HepG2 (cell line): Measurements from ENCODE around the gene SLCO3A1. TPM values are rescaled to one million over a fixed set of nuclear protein-coding genes. Genes with fewer than 3 reads are reported as not detected.

ENCODE experiments used
- ATAC-seq: fragments of 200-7000 bp; cut with Tn5 transposase; 3 replicates; pipeline ENCODE4 v1.9.1; 2020; ENCODE audit warnings: mild to moderate bottlenecking, moderate library complexity
- BruUV-seq: library from RNA; stranded (reverse); fragments of 400-500 nt; replicated peaks from 2 replicates; lab custom pipeline; 2021; lab: Mats Ljungman, UMichigan
- CTCF ChIA-PET: fragments of 300-600 bp; formaldehyde crosslinking; extraction: SDS; loops from one replicate; lab custom pipeline; 2021; ENCODE audit warnings: low total read pairs, inconsistent platforms, low intra/inter-chr PET ratio; lab: Yijun Ruan, JAX
- POLR2A ChIA-PET: fragments of 350-600 bp; sonication (Branson Sonifier 250); formaldehyde crosslinking; loops from one replicate; lab custom pipeline; 2020; ENCODE audit warnings: antibody characterized with exemption, inconsistent platforms; lab: Yijun Ruan, JAX
- DNase-seq: peaks from one replicate; pipeline ENCODE4 v3.0.0-alpha.2; 2015; ENCODE audit warnings: low spot score
- FAIRE-seq: peaks from 3 replicates; lab custom pipeline; 2011; peaks lifted over from hg19 to GRCh38; lab: Jason Lieb, UNC
- H2AFZ ChIP-seq: one replicate; pipeline ENCODE4 v1.6.1; 2011; ENCODE audit warnings: low read length, inconsistent platforms
- H3K27ac ChIP-seq: fragments of 300-600 bp; 3 replicates; pipeline ENCODE4 v1.8.0; 2011; ENCODE audit warnings: mixed run types, mild to moderate bottlenecking, mixed read lengths, low read length, inconsistent platforms; ENCODE audit not compliant: insufficient read depth; ENCODE audit errors: extremely low read length
- H3K27me3 ChIP-seq, 2 experiments: fragments of 200-600 bp in 1 of 2; 2 replicates in 1 of 2; 3 replicates in 1 of 2; pipeline versions ENCODE4 v1.6.0 to v1.8.0; 2011; ENCODE audit warnings: low read length in 2 of 2, mild to moderate bottlenecking in 2 of 2, moderate library complexity in 2 of 2, inconsistent platforms in 1 of 2; ENCODE audit not compliant: insufficient read depth in 2 of 2, control insufficient read depth in 1 of 2
- H3K36me3 ChIP-seq, 2 experiments: fragments of 200-600 bp in 1 of 2; replicated peaks in 1 of 2; 2 replicates in 1 of 2; 3 replicates in 1 of 2; pipeline versions ENCODE4 v1.5.1 to v1.8.0; 2011; ENCODE audit warnings: low read length in 2 of 2, inconsistent platforms in 1 of 2; ENCODE audit not compliant: insufficient read depth in 2 of 2, control insufficient read depth in 1 of 2
- H3K4me1 ChIP-seq: 2 replicates; pipeline ENCODE4 v1.5.1; 2012; ENCODE audit warnings: low read length, inconsistent platforms; ENCODE audit not compliant: insufficient read depth
- H3K4me2 ChIP-seq: 2 replicates; pipeline ENCODE4 v1.6.0; 2011; ENCODE audit warnings: low read depth, low read length, inconsistent platforms
- H3K4me3 ChIP-seq, 3 experiments: fragments of 200-600 bp in 1 of 3; sonication (generic), shearing (Covaris generic) in 1 of 3; replicated peaks in 1 of 3; 2 replicates each; pipeline ENCODE4 v1.5.1; 2011 to 2016; ENCODE audit warnings: low read length in 3 of 3, inconsistent platforms in 2 of 3, low read depth in 2 of 3, mild to moderate bottlenecking in 2 of 3, control low read depth in 1 of 3, mixed read lengths in 1 of 3; ENCODE audit not compliant: insufficient read depth in 1 of 3
- H3K79me2 ChIP-seq: one replicate; pipeline ENCODE4 v1.6.1; 2011; ENCODE audit warnings: low read length, inconsistent platforms; ENCODE audit not compliant: insufficient read depth
- H3K9ac ChIP-seq: 2 replicates; pipeline ENCODE4 v1.6.0; 2011; ENCODE audit warnings: mild to moderate bottlenecking, low read depth, low read length, inconsistent platforms; ENCODE audit not compliant: insufficient read depth
- H3K9me3 ChIP-seq: 2 replicates; pipeline ENCODE4 v1.5.1; 2012; ENCODE audit warnings: mild to moderate bottlenecking, low read length
- H4K20me1 ChIP-seq: 2 replicates; pipeline ENCODE4 v1.6.0; 2011; ENCODE audit warnings: inconsistent platforms, mild to moderate bottlenecking, low read length, moderate library complexity; ENCODE audit not compliant: insufficient read depth
- ATF6 ChIP-seq: sonication (generic); formaldehyde crosslinking; conservative IDR thresholded peaks from 2 replicates; pipeline ENCODE4 v1.4.0; 2020; ENCODE audit warnings: missing genetic modification reagents
- CBX1 ChIP-seq: IDR thresholded peaks from one replicate; pipeline ENCODE4 v1.6.1; 2016; ENCODE audit warnings: antibody characterized with exemption, low read depth
- CBX2 ChIP-seq, 2 experiments: fragments of 200-600 bp in 1 of 2; sonication (generic); formaldehyde crosslinking in 1 of 2; IDR thresholded peaks; 2 replicates each; pipeline versions ENCODE4 v1.7.0 to v1.8.1; 2018 to 2022; ENCODE audit warnings: low read depth in 2 of 2, low read length in 1 of 2, mild to moderate bottlenecking in 1 of 2, missing genetic modification reagents in 1 of 2
- ELF1 ChIP-seq: sonication (generic); formaldehyde crosslinking; IDR thresholded peaks from 2 replicates; pipeline ENCODE4 v1.4.0; 2020; ENCODE audit warnings: missing genetic modification reagents
- FOXP1 ChIP-seq, 2 experiments: fragments of 450-650 bp in 1 of 2; IDR thresholded peaks; 2 replicates each; pipeline ENCODE4 v1.6.1; 2017 to 2018; ENCODE audit warnings: antibody characterized with exemption in 1 of 2
- GPN1 ChIP-seq: sonication (generic); formaldehyde crosslinking; IDR thresholded peaks from 2 replicates; pipeline ENCODE4 v1.5.1; 2020; ENCODE audit warnings: missing genetic modification reagents, borderline replicate concordance
- HOXA7 ChIP-seq: sonication (generic); formaldehyde crosslinking; IDR thresholded peaks from 2 replicates; pipeline ENCODE4 v1.8.1; 2022; ENCODE audit warnings: mild to moderate bottlenecking, missing genetic modification reagents, moderate library complexity
- IRX3 ChIP-seq: sonication (generic); formaldehyde crosslinking; IDR thresholded peaks from 2 replicates; pipeline ENCODE4 v1.8.1; 2023; ENCODE audit warnings: mild to moderate bottlenecking, low read depth, missing genetic modification reagents, borderline replicate concordance
- JUND ChIP-seq: sonication (generic); formaldehyde crosslinking; IDR thresholded peaks from 2 replicates; pipeline ENCODE4 v1.8.0; 2022; ENCODE audit warnings: mild to moderate bottlenecking, missing genetic modification reagents
- KAT8 ChIP-seq: IDR thresholded peaks from 2 replicates; pipeline ENCODE4 v1.6.1; 2016; ENCODE audit warnings: missing genetic modification reagents, missing compliant biosample characterization
- NAIF1 ChIP-seq: sonication (generic); formaldehyde crosslinking; IDR thresholded peaks from 2 replicates; pipeline ENCODE4 v1.5.0; 2020; ENCODE audit warnings: mild to moderate bottlenecking, missing genetic modification reagents, borderline replicate concordance
- NFE2 ChIP-seq: sonication (generic); formaldehyde crosslinking; IDR thresholded peaks from 2 replicates; pipeline ENCODE4 v1.4.0; 2020; ENCODE audit warnings: missing genetic modification reagents
- PAF1 ChIP-seq: IDR thresholded peaks from 2 replicates; pipeline ENCODE4 v1.6.1; 2016; ENCODE audit warnings: missing genetic modification reagents, missing compliant biosample characterization
- ZBTB10 ChIP-seq: sonication (generic); formaldehyde crosslinking; IDR thresholded peaks from 2 replicates; pipeline ENCODE4 v1.4.0; 2020; ENCODE audit warnings: missing genetic modification reagents, borderline replicate concordance
- ZBTB38 ChIP-seq: sonication (generic); formaldehyde crosslinking; IDR thresholded peaks from 2 replicates; pipeline ENCODE4 v1.5.1; 2020; ENCODE audit warnings: mild to moderate bottlenecking, missing genetic modification reagents
- ZNF788 ChIP-seq: sonication (generic); formaldehyde crosslinking; IDR thresholded peaks from 2 replicates; pipeline ENCODE4 v1.5.0; 2020; ENCODE audit warnings: mild to moderate bottlenecking, missing genetic modification reagents, borderline replicate concordance
- WGBS: methylation state at CpG from one replicate; pipeline ENCODE4 v1.1.6; 2017; ENCODE audit warnings: low lambda C conversion rate; 5-methylcytosine and 5-hydroxymethylcytosine counted together
- in situ Hi-C: cut with HindIII; loops from 2 replicates; pipeline ENCODE4 v1.10.0; 2017; ENCODE audit warnings: low pct_unique_long_range_greater_than_20kb; ENCODE audit not compliant: extremely low pct_ligation_motif_present
- intact Hi-C: fragments of 100-400 bp; cut with micrococcal nuclease; formaldehyde crosslinking; loops from one replicate; pipeline ENCODE4 v1.10.0; 2022; ENCODE audit not compliant: unreplicated experiment
- polyA plus RNA-seq, 8 experiments: library from polyadenylated mRNA; depleted of rRNA in 3 of 8; stranded (reverse) in 7 of 8; unstranded in 1 of 8; fragments of >200 nt; fragmentation: Illumina TruSeq in 4 of 8; extraction: Trizol in 4 of 8; gene quantifications; 2 replicates each; pipeline versions ENCODE4 v1.2.1 to v1.2.3, GENCODE V29; 2011 to 2016; ENCODE audit warnings: low read depth in 4 of 8, missing spikeins in 1 of 8, mixed read lengths in 1 of 8; ENCODE audit not compliant: insufficient read depth in 1 of 8
- total RNA-seq, 5 experiments: library from RNA; depleted of rRNA; stranded (reverse); fragments of >200 nt; fragmentation: Illumina TruSeq; extraction: Trizol; gene quantifications; 2 replicates each; pipeline ENCODE4 v1.2.3, GENCODE V29; 2016; ENCODE audit warnings: low read depth in 1 of 5
- TF ChIP-seq, protein P1 (sequence below): IDR thresholded peaks from 2 replicates; pipeline ENCODE4 v1.6.1; 2016; ENCODE audit warnings: missing compliant biosample characterization, missing genetic modification reagents, borderline replicate concordance
- TF ChIP-seq, protein P2 (sequence below): IDR thresholded peaks from 2 replicates; pipeline ENCODE4 v1.6.1; 2016; ENCODE audit warnings: missing genetic modification reagents, missing compliant biosample characterization

SLCO3A1 gene
- total and polyA plus RNA-seq, 2 of the 13 experiments (the other 11 are each of a cell fraction or from before 2014, with no cell fraction given), result 0.02 TPM; not detected in 1

- H3K79me2 ChIP-seq, result no peaks in the 10 kb centered on the region
- no peaks in the 10 kb centered on the region for H3K9me3 ChIP-seq
- ATAC-seq (no peak), FAIRE-seq (no peak), DNase-seq (no peak)
- H3K36me3 ChIP-seq, result no peaks in the 10 kb centered on the region
- ChIA-PET POLR2A (no interaction called here), CTCF (no interaction called here)
- H3K4me1 ChIP-seq, result no peaks in the 10 kb centered on the region
- no peak overlapping the region; the same call in 1 of the 2 replicates for H3K4me2 ChIP-seq
- H4K20me1 ChIP-seq, result no peaks in the 10 kb centered on the region
- 45% methylated on average over 6 of the region's 14 CpGs for WGBS
- intact Hi-C loops (no loop called here), in situ Hi-C loops (no loop called here)
- no peak overlapping the region for H3K4me3 ChIP-seq
- BruUV-seq, result no TSS peak
- no peak overlapping the region for H2AFZ ChIP-seq
- no peak overlapping the region for H3K27ac ChIP-seq
- H3K9ac ChIP-seq, result no peak overlapping the region
- H3K27me3 ChIP-seq, result peaks cover 0 to 13% of the 10 kb centered on the region in 2 experiments; a peak in 2 of 5 replicates
- TF ChIP-seq HOXA7 (CRISPR knock-in tag), result no peak
- TF ChIP-seq CBX2 (IDR thresholded peaks at IDR 0.05; ENCODE audit: low read depth, low read length), result no peak
- no peak for TF ChIP-seq CBX2 (CRISPR knock-in tag; IDR thresholded peaks at IDR 0.05; ENCODE audit: low read depth)
- TF ChIP-seq, protein P1, sequence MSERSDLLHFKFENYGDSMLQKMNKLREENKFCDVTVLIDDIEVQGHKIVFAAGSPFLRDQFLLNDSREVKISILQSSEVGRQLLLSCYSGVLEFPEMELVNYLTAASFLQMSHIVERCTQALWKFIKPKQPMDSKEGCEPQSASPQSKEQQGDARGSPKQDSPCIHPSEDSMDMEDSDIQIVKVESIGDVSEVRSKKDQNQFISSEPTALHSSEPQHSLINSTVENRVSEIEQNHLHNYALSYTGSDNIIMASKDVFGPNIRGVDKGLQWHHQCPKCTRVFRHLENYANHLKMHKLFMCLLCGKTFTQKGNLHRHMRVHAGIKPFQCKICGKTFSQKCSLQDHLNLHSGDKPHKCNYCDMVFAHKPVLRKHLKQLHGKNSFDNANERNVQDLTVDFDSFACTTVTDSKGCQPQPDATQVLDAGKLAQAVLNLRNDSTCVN (CRISPR knock-in tag), result no peak
- TF ChIP-seq, protein P2, sequence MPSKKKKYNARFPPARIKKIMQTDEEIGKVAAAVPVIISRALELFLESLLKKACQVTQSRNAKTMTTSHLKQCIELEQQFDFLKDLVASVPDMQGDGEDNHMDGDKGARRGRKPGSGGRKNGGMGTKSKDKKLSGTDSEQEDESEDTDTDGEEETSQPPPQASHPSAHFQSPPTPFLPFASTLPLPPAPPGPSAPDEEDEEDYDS (CRISPR knock-in tag), result no peak
- TF ChIP-seq ZBTB10 (CRISPR knock-in tag), result no peak
- TF ChIP-seq ZBTB38, result no peak
- no peak for TF ChIP-seq ATF6
- no peak for TF ChIP-seq KAT8 (CRISPR knock-in tag)
- TF ChIP-seq PAF1 (CRISPR knock-in tag), result no peak
- no peak for TF ChIP-seq JUND (CRISPR knock-in tag)
- TF ChIP-seq GPN1 (CRISPR knock-in tag), result no peak
- no peak for TF ChIP-seq FOXP1 (IDR thresholded peaks at IDR 0.05)
- no peak for TF ChIP-seq FOXP1 (CRISPR knock-in tag; IDR thresholded peaks at IDR 0.05)
- TF ChIP-seq ELF1 (CRISPR knock-in tag), result no peak
- TF ChIP-seq NAIF1 (CRISPR knock-in tag), result no peak
- TF ChIP-seq IRX3 (CRISPR knock-in tag), result no peak
- no peak for TF ChIP-seq CBX1
- no peak for TF ChIP-seq ZNF788 (CRISPR knock-in tag)
- TF ChIP-seq NFE2 (CRISPR knock-in tag), result no peak
Measured at GRCh38 chr15:92146511-92147150, 293.1 kb downstream of the SLCO3A1 start.
